Neuronal stem cell (in vitro differentiated cells): ENCODE results near the gene MDFI.

Experiments used
- DNase-seq: peaks from one replicate; pipeline ENCODE4 v3.0.0-alpha.2; 2013; ENCODE audit warnings: low spot score
- H2AFZ ChIP-seq: one replicate; pipeline ENCODE4 v1.6.1; 2013; ENCODE audit warnings: mild to moderate bottlenecking, low read length, inconsistent platforms
- H2AK5ac ChIP-seq: 2 replicates; pipeline ENCODE4 v1.6.1; 2013; ENCODE audit warnings: low read depth, mild to moderate bottlenecking, inconsistent platforms, low read length, moderate library complexity, mixed read lengths
- H2BK120ac ChIP-seq: 2 replicates; pipeline ENCODE4 v1.6.1; 2013; ENCODE audit warnings: low read depth, mild to moderate bottlenecking, inconsistent platforms, low read length, moderate library complexity, mixed read lengths
- H2BK12ac ChIP-seq: one replicate; pipeline ENCODE4 v1.6.1; 2013; ENCODE audit warnings: low read length, inconsistent platforms
- H2BK15ac ChIP-seq: 2 replicates; pipeline ENCODE4 v1.6.1; 2013; ENCODE audit warnings: mild to moderate bottlenecking, low read length, inconsistent platforms, mixed read lengths
- H2BK5ac ChIP-seq: one replicate; pipeline ENCODE4 v1.6.1; 2013; ENCODE audit warnings: inconsistent platforms, mild to moderate bottlenecking, low read length, moderate library complexity
- H3K14ac ChIP-seq: one replicate; pipeline ENCODE4 v1.6.1; 2013; ENCODE audit warnings: low read length, inconsistent platforms
- H3K18ac ChIP-seq: 2 replicates; pipeline ENCODE4 v1.6.1; 2013; ENCODE audit warnings: low read length, inconsistent platforms
- H3K23ac ChIP-seq: 2 replicates; pipeline ENCODE4 v1.6.1; 2013; ENCODE audit warnings: low read depth, mild to moderate bottlenecking, mixed read lengths, low read length, inconsistent platforms; ENCODE audit not compliant: poor library complexity
- H3K27ac ChIP-seq: replicated peaks from 3 replicates; pipeline ENCODE4 v1.5.1; 2013; ENCODE audit warnings: low read length, inconsistent platforms
- H3K27me3 ChIP-seq, 3 experiments: 2 replicates each; pipeline ENCODE4 v1.6.1; 2013; ENCODE audit warnings: low read length in 3 of 3, mild to moderate bottlenecking in 2 of 3, inconsistent platforms in 1 of 3, low read depth in 1 of 3, mixed read lengths in 1 of 3, moderate library complexity in 1 of 3; ENCODE audit not compliant: control insufficient read depth in 3 of 3, insufficient read depth in 3 of 3
- H3K36me3 ChIP-seq, 2 donors: replicated peaks in 1 of 2; 2 replicates each; pipeline ENCODE4 v1.6.1; 2013; ENCODE audit warnings: low read length in 2 of 2; ENCODE audit not compliant: control insufficient read depth in 2 of 2, insufficient read depth in 2 of 2
- H3K4ac ChIP-seq: 2 replicates; pipeline ENCODE4 v1.6.1; 2013; ENCODE audit warnings: inconsistent platforms, mild to moderate bottlenecking, low read length, moderate library complexity
- H3K4me1 ChIP-seq, 2 donors: 1 replicate in 1 of 2; 2 replicates in 1 of 2; pipeline ENCODE4 v1.6.1; 2013; ENCODE audit warnings: low read length in 2 of 2, low read depth in 1 of 2; ENCODE audit not compliant: control insufficient read depth in 2 of 2, insufficient read depth in 1 of 2
- H3K4me2 ChIP-seq: one replicate; pipeline ENCODE4 v1.6.1; 2013; ENCODE audit warnings: mild to moderate bottlenecking, low read length, inconsistent platforms; ENCODE audit not compliant: insufficient read depth, poor library complexity, severe bottlenecking
- H3K4me3 ChIP-seq, 2 donors: 2 replicates each; pipeline ENCODE4 v1.5.1; 2013; ENCODE audit warnings: low read length in 2 of 2, mild to moderate bottlenecking in 2 of 2, inconsistent platforms in 1 of 2, moderate library complexity in 1 of 2
- H3K79me1 ChIP-seq: one replicate; pipeline ENCODE4 v1.6.1; 2013; ENCODE audit warnings: low read depth, mild to moderate bottlenecking, inconsistent platforms, low read length, moderate library complexity
- H3K9ac ChIP-seq: one replicate; pipeline ENCODE4 v1.6.1; 2013; ENCODE audit warnings: mild to moderate bottlenecking, low read depth, low read length, inconsistent platforms; ENCODE audit not compliant: poor library complexity
- H3K9me3 ChIP-seq, 2 donors: replicated peaks in 1 of 2; 2 replicates each; pipeline versions ENCODE3 to v1.6.1; 2013; ENCODE audit warnings: low read length in 2 of 2, mild to moderate bottlenecking in 2 of 2, inconsistent platforms in 1 of 2, low read depth in 1 of 2, mixed read lengths in 1 of 2, moderate library complexity in 1 of 2; ENCODE audit not compliant: control insufficient read depth in 2 of 2, insufficient read depth in 1 of 2
- H4K8ac ChIP-seq: one replicate; pipeline ENCODE4 v1.6.1; 2013; ENCODE audit warnings: low read depth, mild to moderate bottlenecking, inconsistent platforms, low read length, moderate library complexity
- H4K91ac ChIP-seq: one replicate; pipeline ENCODE4 v1.6.1; 2013; ENCODE audit warnings: low read length, low read depth, mild to moderate bottlenecking, inconsistent platforms; ENCODE audit not compliant: poor library complexity
- WGBS, 2 donors: extraction: QIAGEN DNeasy Blood & Tissue Kit; methylation state at CpG; one replicate each; pipeline ENCODE4 v1.1.7; 2013; ENCODE audit warnings: missing lambda C conversion rate in 2 of 2, mixed read lengths in 1 of 2; ENCODE audit not compliant: insufficient read length in 2 of 2, insufficient replicate concordance in 1 of 2; ENCODE audit errors: extremely low coverage in 2 of 2; 5-methylcytosine and 5-hydroxymethylcytosine counted together

MDFI gene

DNA sequence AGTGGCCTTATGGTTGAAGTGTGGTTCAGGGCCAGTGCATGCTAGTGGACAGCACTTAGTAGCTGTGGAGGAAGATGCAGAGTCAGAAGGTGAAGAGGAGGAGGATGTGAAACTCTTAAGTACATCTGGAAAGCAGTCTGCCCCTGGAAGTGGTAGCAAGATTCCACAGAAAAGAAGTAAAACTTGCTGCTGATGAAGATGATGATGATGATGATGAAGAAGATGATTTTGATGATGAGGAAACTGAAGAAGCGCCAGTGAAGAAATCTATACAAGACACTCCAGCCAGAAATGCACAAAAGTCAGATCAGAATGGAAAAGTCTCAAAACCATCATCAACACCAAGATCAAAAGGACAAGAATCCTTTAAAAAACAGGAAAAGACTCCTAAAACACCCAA lies 28.9 kb downstream of the MDFI start:
- Histone ChIP-seq H3K4me2 (no peak overlapping the region), H3K14ac (no peak overlapping the region), H3K23ac (no peak overlapping the region), H2AFZ (no peak overlapping the region), H3K27me3 (peaks cover 0 to 18% (median 0%) of the 10 kb centered on the region in 3 experiments), H3K18ac (no peak overlapping the region), H3K9ac (no peak overlapping the region), H3K36me3 (no peaks in the 10 kb centered on the region), H3K4me3 (no peak overlapping the region), H2BK12ac (no peak overlapping the region), H2BK5ac (no peak overlapping the region), H3K4ac (no peak overlapping the region), H3K4me1 (peaks cover 4 to 8% of the 10 kb centered on the region in 2 donors), H2BK15ac (no peak overlapping the region), H2BK120ac (no peak overlapping the region), H3K9me3 (peaks cover 0 to 2% of the 10 kb centered on the region in 2 donors), H4K8ac (no peak overlapping the region), H2AK5ac (no peak overlapping the region), H4K91ac (no peak overlapping the region), H3K79me1 (no peaks in the 10 kb centered on the region), H3K27ac (no peak overlapping the region)
- DNase-seq: no peak
- WGBS, 2 donors: no CpG with 5 or more reads among the region's 1 CpG

DNA sequence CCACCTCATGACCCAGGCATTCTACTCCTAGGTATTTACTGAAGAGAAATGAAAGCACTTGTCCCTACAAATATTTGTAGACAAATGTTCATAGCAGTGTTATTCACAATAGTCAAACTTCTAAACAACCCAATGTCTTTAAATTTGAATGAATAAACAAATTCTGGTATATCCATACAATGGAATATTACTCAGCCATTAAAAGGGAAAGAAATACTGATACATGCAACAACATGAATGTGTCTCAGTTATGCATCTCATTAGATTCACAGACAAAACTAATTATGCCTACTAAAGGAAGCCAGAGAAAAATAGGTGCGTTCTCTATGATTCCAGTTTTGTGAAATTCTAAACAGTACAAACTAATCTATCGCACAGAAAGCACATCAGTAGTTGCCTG lies 30.7 kb downstream of the MDFI start:
- Histone ChIP-seq H3K14ac (no peak overlapping the region), H3K23ac (no peak overlapping the region), H3K36me3 (no peaks in the 10 kb centered on the region), H3K4me1 (peaks cover under 1 to 3% of the 10 kb centered on the region in 2 donors), H3K4me3 (no peak overlapping the region), H3K9ac (no peak overlapping the region), H3K79me1 (no peaks in the 10 kb centered on the region), H3K18ac (no peak overlapping the region), H2BK5ac (no peak overlapping the region), H3K27me3 (peaks cover 0 to 18% (median 0%) of the 10 kb centered on the region in 3 experiments), H3K27ac (no peak overlapping the region), H2BK12ac (no peak overlapping the region), H4K8ac (no peak overlapping the region), H2AK5ac (no peak overlapping the region), H3K4ac (no peak overlapping the region), H2AFZ (no peak overlapping the region), H3K9me3 (peaks cover 0 to 2% of the 10 kb centered on the region in 2 donors), H2BK15ac (no peak overlapping the region), H2BK120ac (no peak overlapping the region), H3K4me2 (no peak overlapping the region), H4K91ac (no peak overlapping the region)
- no peak for DNase-seq
- WGBS, 2 donors: no CpG with 5 or more reads among the region's 2 CpGs

DNA sequence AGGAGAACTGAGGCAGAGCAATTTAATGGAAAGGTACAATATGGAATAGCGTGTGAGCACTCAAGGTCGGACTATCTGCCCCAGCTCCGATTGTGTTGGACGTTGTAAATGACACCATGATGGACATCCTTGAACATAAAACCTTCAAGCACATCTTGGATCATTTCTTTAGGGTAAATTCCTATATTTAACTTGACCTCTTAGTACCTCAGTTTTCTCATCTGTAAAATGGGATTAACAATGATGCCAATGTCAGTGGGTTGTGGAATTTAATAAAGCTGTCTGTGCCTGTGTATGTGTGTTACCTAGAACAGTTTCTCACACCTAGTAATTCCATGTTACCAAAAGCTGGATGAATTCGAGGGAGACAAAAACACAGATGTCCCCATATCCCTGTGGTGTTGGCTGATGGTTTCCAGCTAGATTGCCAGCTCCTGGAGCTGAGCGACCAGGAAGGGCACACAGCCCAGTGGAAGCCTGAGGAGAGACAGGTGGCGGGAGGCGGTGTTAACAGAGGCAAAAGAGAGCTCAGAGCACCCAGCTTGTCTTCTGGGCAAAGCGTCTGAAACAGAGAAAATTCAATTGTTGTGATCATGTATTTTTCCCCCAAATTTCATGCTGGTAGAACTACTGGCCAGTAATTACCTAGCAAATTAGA lies 32.6 kb downstream of the MDFI start:
- H3K27me3 ChIP-seq: peaks cover 0 to 22% (median 0%) of the 10 kb centered on the region in 3 experiments
- DNase-seq: no peak
- H3K4me2 ChIP-seq: no peak overlapping the region
- no peak overlapping the region for H2BK15ac ChIP-seq
- no peak overlapping the region for H2AK5ac ChIP-seq
- no peaks in the 10 kb centered on the region for H3K79me1 ChIP-seq
- H2BK12ac ChIP-seq: no peak overlapping the region
- peaks cover 0 to 2% of the 10 kb centered on the region in 2 donors for H3K9me3 ChIP-seq
- H3K4ac ChIP-seq: no peak overlapping the region
- H4K8ac ChIP-seq: no peak overlapping the region
- H3K23ac ChIP-seq: no peak overlapping the region
- WGBS, 2 donors: no CpG with 5 or more reads among the region's 9 CpGs
- no peak overlapping the region for H3K9ac ChIP-seq
- H2BK5ac ChIP-seq: no peak overlapping the region
- no peak overlapping the region for H2BK120ac ChIP-seq
- no peak overlapping the region for H3K27ac ChIP-seq
- no peak overlapping the region for H2AFZ ChIP-seq
- no peak overlapping the region for H3K14ac ChIP-seq
- H3K4me3 ChIP-seq: no peak overlapping the region
- no peaks in the 10 kb centered on the region for H3K36me3 ChIP-seq
- H3K4me1 ChIP-seq: peaks cover 0 to 2% of the 10 kb centered on the region in 2 donors
- H4K91ac ChIP-seq: no peak overlapping the region
- no peak overlapping the region for H3K18ac ChIP-seq

DNA sequence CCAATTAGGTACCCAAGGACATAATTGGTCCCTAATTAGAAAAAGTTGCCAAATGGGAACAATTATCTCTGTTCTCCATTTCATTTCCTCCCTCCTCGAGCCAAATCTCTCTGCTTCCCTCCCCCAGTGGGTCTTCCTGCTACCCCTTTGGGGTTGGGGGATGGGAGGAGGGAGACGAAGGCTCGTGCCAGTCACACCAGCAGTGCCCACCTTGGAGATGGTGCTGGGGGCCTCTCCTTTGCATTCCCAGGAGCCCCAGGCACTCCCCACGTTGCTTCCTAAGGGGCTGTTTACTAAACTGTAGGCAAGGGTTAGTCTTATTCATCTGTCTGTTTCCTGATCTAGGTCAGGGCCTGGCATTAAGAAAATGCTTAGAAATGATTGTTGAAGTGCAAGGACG lies 33.1 kb downstream of the MDFI start:
- Histone ChIP-seq H2BK120ac (no peak overlapping the region), H3K14ac (no peak overlapping the region), H3K27me3 (peaks cover 0 to 27% (median 0%) of the 10 kb centered on the region in 3 experiments), H3K18ac (no peak overlapping the region), H3K36me3 (no peaks in the 10 kb centered on the region), H2BK12ac (no peak overlapping the region), H3K4me3 (no peak overlapping the region), H4K8ac (no peak overlapping the region), H3K79me1 (no peaks in the 10 kb centered on the region), H3K27ac (no peak overlapping the region), H3K4ac (no peak overlapping the region), H2AFZ (no peak overlapping the region), H2AK5ac (no peak overlapping the region), H4K91ac (no peak overlapping the region), H2BK15ac (no peak overlapping the region), H3K4me2 (no peak overlapping the region), H3K23ac (no peak overlapping the region), H3K9me3 (peaks cover 0 to 2% of the 10 kb centered on the region in 2 donors), H3K4me1 (peaks cover 2% of the 10 kb centered on the region in 2 donors), H2BK5ac (no peak overlapping the region), H3K9ac (no peak overlapping the region)
- no peak for DNase-seq
- no CpG with 5 or more reads among the region's 5 CpGs for WGBS, 2 donors
